Measurements from ENCODE around the gene ADAMTS18. TPM values are rescaled to one million over a fixed set of nuclear protein-coding genes. Genes with fewer than 3 reads are reported as not detected.

Gene ADAMTS18, protein sequence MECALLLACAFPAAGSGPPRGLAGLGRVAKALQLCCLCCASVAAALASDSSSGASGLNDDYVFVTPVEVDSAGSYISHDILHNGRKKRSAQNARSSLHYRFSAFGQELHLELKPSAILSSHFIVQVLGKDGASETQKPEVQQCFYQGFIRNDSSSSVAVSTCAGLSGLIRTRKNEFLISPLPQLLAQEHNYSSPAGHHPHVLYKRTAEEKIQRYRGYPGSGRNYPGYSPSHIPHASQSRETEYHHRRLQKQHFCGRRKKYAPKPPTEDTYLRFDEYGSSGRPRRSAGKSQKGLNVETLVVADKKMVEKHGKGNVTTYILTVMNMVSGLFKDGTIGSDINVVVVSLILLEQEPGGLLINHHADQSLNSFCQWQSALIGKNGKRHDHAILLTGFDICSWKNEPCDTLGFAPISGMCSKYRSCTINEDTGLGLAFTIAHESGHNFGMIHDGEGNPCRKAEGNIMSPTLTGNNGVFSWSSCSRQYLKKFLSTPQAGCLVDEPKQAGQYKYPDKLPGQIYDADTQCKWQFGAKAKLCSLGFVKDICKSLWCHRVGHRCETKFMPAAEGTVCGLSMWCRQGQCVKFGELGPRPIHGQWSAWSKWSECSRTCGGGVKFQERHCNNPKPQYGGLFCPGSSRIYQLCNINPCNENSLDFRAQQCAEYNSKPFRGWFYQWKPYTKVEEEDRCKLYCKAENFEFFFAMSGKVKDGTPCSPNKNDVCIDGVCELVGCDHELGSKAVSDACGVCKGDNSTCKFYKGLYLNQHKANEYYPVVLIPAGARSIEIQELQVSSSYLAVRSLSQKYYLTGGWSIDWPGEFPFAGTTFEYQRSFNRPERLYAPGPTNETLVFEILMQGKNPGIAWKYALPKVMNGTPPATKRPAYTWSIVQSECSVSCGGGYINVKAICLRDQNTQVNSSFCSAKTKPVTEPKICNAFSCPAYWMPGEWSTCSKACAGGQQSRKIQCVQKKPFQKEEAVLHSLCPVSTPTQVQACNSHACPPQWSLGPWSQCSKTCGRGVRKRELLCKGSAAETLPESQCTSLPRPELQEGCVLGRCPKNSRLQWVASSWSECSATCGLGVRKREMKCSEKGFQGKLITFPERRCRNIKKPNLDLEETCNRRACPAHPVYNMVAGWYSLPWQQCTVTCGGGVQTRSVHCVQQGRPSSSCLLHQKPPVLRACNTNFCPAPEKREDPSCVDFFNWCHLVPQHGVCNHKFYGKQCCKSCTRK (N-terminal part only)
- 1 to 10 TPM in 1 of 2 donors, not detected in 1; 2.7 TPM for total RNA-seq

DNA sequence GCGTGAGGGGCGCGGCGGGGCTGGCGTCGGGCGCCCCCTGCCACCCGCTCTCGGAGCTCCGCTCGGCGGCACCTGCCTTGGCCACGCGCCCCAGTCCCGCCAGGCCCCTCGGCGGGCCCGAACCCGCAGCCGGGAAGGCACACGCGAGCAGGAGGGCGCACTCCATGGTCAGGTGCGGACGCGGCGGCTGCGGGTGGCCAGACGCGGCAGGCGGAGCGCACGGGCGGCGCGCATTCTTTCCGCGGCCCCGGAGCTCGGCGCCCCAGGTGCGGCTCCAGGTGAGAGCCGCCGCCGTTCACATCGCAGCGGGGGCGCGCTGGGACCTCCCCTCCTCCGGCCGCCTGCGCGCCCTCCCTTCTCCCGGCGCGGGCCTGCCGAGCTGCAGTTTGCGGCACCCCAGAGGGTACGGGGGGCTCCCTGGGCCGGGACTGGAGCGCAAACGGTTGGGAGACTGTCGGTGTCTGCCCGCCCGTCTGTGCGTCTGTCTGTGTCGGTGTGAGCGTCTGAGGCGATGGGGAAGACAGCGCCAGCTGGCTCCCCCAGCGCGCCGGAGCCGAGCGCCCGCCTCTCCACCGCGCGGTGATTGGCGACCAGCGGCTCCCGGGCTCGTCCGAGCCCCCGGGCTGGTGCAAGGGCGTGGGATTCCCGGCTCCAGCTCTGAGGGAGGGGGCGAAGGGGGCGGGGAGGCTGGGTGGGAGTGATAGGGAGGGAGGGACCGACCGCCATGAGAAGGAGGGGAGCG is at the start of gene ADAMTS18:
TSS of gene ADAMTS18 (minus strand) at position 505 of the 742 bp plus-strand sequence. CDS start at position 166, 339 bp downstream.
- TF ChIP-seq, protein P1, sequence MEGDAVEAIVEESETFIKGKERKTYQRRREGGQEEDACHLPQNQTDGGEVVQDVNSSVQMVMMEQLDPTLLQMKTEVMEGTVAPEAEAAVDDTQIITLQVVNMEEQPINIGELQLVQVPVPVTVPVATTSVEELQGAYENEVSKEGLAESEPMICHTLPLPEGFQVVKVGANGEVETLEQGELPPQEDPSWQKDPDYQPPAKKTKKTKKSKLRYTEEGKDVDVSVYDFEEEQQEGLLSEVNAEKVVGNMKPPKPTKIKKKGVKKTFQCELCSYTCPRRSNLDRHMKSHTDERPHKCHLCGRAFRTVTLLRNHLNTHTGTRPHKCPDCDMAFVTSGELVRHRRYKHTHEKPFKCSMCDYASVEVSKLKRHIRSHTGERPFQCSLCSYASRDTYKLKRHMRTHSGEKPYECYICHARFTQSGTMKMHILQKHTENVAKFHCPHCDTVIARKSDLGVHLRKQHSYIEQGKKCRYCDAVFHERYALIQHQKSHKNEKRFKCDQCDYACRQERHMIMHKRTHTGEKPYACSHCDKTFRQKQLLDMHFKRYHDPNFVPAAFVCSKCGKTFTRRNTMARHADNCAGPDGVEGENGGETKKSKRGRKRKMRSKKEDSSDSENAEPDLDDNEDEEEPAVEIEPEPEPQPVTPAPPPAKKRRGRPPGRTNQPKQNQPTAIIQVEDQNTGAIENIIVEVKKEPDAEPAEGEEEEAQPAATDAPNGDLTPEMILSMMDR (IDR thresholded peaks at IDR 0.05): no peak
- TF ChIP-seq POLR2A (IDR thresholded peaks at IDR 0.05) (no peak), POLR2AphosphoS5 (IDR thresholded peaks at IDR 0.05) (no peak)
- Histone ChIP-seq H3K9me3 (no peaks in the 10 kb centered on the region), H3K4me1 (replicated peaks) (peaks cover 3% of the 10 kb centered on the region), H3K36me3 (no peaks in the 10 kb centered on the region), H3K4me3 (peak within 1 kb of the TSS; percentile 2 to 4), H3K27me3 (replicated peaks; ENCODE audit: insufficient read depth) (peaks cover 5% of the 10 kb centered on the region), H3K27ac (no peak within 1 kb of the TSS)
- no peak for DNase-seq (ENCODE audit: low spot score)
- WGBS: 1% methylated on average over 59 of the region's 92 CpGs
- intact Hi-C loops (cut with DNase I): no loop called here

DNA sequence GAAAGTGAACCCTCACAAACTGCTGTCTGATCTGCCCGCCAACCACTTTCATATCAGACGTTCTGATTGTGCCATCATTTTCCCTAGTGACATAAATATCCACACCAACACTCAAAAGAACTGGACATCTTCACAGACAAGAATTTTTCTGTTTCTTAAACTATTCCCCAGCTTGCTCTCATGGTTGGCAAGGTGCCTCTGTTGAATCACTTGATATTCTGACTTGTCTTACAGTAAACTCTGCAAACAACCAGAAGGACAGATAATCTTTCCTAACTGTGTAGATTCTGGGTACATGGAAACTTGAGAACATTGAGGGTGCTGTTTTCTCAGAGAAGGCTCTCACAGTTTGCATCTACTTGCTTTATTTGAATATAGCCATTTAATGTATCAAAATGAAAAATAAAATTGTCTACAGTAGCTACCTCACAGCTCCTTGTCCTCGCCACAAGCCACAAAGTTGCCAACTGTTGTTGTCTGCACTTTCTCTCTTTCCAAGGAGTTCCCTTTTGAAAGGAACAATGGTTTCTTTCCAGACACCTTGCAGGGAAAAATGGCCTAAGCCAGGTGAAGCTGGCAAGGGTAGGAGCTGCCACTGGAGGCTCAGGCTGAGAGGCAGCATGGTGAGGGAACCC is 46.0 kb upstream of the ADAMTS18 start:
- 48% methylated on average over 3 of the region's 3 CpGs for WGBS

DNA sequence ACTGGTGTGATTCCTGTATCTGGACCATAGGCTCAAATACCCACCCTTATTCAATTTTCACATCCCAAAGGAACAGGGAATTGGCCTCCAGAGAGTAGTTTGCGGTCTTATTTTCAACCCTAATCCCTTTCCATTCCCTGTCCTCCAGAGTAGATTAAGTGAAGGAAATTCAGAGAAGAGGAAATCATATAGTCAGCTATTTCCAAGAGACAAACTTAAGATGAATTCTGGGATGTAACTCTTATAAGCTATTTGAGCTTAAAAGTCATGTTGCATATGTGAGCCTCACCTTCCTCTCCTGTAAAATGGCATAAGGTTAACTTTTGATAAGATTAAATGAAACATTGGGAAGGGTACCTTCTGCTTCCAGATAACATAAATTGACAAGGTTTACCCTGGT is 37.4 kb upstream of the ADAMTS18 start:
- intact Hi-C loops (cut with DNase I): no loop called here
- Histone ChIP-seq H3K4me1 (replicated peaks) (no peaks in the 10 kb centered on the region), H3K27ac (no peak overlapping the region), H3K27me3 (replicated peaks; ENCODE audit: insufficient read depth) (no peaks in the 10 kb centered on the region), H3K9me3 (no peaks in the 10 kb centered on the region), H3K4me3 (no peak overlapping the region), H3K36me3 (no peaks in the 10 kb centered on the region)
- TF ChIP-seq POLR2A (IDR thresholded peaks at IDR 0.05): no peak
- TF ChIP-seq, protein P1 (IDR thresholded peaks at IDR 0.05): no peak
- TF ChIP-seq POLR2AphosphoS5 (IDR thresholded peaks at IDR 0.05): no peak
- DNase-seq (ENCODE audit: low spot score): no peak
- WGBS: 100% methylated on average over 1 of the region's 1 CpG

More for the DNA sequence above, 46.0 kb upstream of the ADAMTS18 start:
- no peak for DNase-seq (ENCODE audit: low spot score)
- Histone ChIP-seq H3K4me1 (replicated peaks) (no peaks in the 10 kb centered on the region), H3K27me3 (replicated peaks; ENCODE audit: insufficient read depth) (no peaks in the 10 kb centered on the region), H3K4me3 (no peak overlapping the region), H3K27ac (no peak overlapping the region), H3K9me3 (no peaks in the 10 kb centered on the region), H3K36me3 (no peaks in the 10 kb centered on the region)
- TF ChIP-seq, protein P1 (IDR thresholded peaks at IDR 0.05): no peak
- TF ChIP-seq POLR2AphosphoS5 (IDR thresholded peaks at IDR 0.05): no peak
- no peak for TF ChIP-seq POLR2A (IDR thresholded peaks at IDR 0.05)
- intact Hi-C loops (cut with DNase I): no loop called here

DNA sequence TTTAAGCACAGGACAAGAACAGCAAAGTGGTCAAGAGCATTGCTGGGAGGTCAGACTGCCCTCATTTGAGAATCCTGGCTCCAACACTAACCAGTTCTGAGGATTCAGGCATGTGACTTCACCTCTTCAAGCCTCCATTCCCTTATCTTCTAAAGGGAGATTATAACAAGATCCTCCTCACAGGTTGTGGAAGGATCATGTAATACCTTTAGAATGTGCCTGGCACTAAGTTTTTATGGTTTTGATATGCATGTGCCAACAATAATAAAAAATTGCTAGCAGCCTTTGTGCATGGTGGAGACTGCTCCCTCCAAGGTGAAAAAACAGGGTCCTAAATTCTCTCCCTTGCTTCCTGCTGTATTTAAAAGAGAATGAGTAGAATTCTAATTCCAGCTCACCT is 36.0 kb upstream of the ADAMTS18 start:
- H3K27me3 ChIP-seq (replicated peaks; ENCODE audit: insufficient read depth): no peaks in the 10 kb centered on the region
- H3K4me1 ChIP-seq (replicated peaks): no peaks in the 10 kb centered on the region
- TF ChIP-seq POLR2AphosphoS5 (IDR thresholded peaks at IDR 0.05): no peak
- TF ChIP-seq POLR2A (IDR thresholded peaks at IDR 0.05): no peak
- TF ChIP-seq, protein P1 (IDR thresholded peaks at IDR 0.05): no peak
- no peaks in the 10 kb centered on the region for H3K9me3 ChIP-seq
- H3K36me3 ChIP-seq: no peaks in the 10 kb centered on the region
- intact Hi-C loops (cut with DNase I): no loop called here
- no peak overlapping the region for H3K4me3 ChIP-seq
- H3K27ac ChIP-seq: no peak overlapping the region
- no peak for DNase-seq (ENCODE audit: low spot score)

Data from prostate gland (tissue), 2 donors.